ENCODE data around the gene KRTAP21-2. TPM values are rescaled to one million over a fixed set of nuclear protein-coding genes. Genes with fewer than 3 reads are reported as not detected.

Gene KRTAP21-2
- total RNA-seq, 1 experiment from 2014 or later = not detected

- Histone ChIP-seq H4K20me1 (ENCODE audit: control insufficient read depth, insufficient read depth, insufficient read length) (no peaks in the 10 kb centered on the region), H2AFZ (ENCODE audit: low read length) (no peak overlapping the region), H3K27ac (ENCODE audit: insufficient read length, low read depth, low read length) (no peak overlapping the region), H3K56ac (ENCODE audit: insufficient read length, low read depth, low read length) (no peak overlapping the region), H2BK5ac (ENCODE audit: insufficient read length, low read length) (no peak overlapping the region), H4K8ac (replicated peaks; ENCODE audit: insufficient read length, low read depth, low read length) (no peak overlapping the region), H3K23me2 (ENCODE audit: insufficient read length, low read depth, low read length, poor library complexity, severe bottlenecking) (no peaks in the 10 kb centered on the region), H4K5ac (ENCODE audit: insufficient read length, low read depth, low read length) (no peak overlapping the region), H3K4me2 (ENCODE audit: insufficient read depth, insufficient read length, low read length) (no peak overlapping the region), H2BK15ac (ENCODE audit: low read depth, low read length) (no peak overlapping the region), H3K23ac (ENCODE audit: insufficient read length, low read depth, low read length) (no peak overlapping the region), H2BK120ac (ENCODE audit: low read depth, low read length, poor library complexity, severe bottlenecking) (no peak overlapping the region), H2BK12ac (ENCODE audit: insufficient read length, low read depth, low read length) (no peak overlapping the region), H3K79me1 (ENCODE audit: insufficient read depth, low read depth, low read length, poor library complexity, severe bottlenecking) (no peaks in the 10 kb centered on the region), H3K79me2 (ENCODE audit: insufficient read depth, low read length) (no peaks in the 10 kb centered on the region), H3K4me1 (ENCODE audit: insufficient read depth, low read length) (no peaks in the 10 kb centered on the region), H3K9me3 (ENCODE audit: control insufficient read depth, low read depth, low read length) (no peaks in the 10 kb centered on the region), H3K14ac (ENCODE audit: insufficient read depth, low read length) (no peak overlapping the region), H3T11ph (ENCODE audit: low read length) (no peak overlapping the region), H3K4ac (ENCODE audit: low read depth, low read length) (no peak overlapping the region), H2AK5ac (ENCODE audit: insufficient read length, low read length) (no peak overlapping the region), H3K9ac (ENCODE audit: extremely low read depth, insufficient read length, low read length) (no peak overlapping the region), H3K27me3 (ENCODE audit: insufficient read depth, low read length) (no peaks in the 10 kb centered on the region), H2BK20ac (ENCODE audit: low read depth, low read length, poor library complexity, severe bottlenecking) (no peak overlapping the region), H4K91ac (ENCODE audit: insufficient read length, low read depth, low read length) (no peak overlapping the region), H3K18ac (ENCODE audit: insufficient read length, low read depth, low read length) (no peak overlapping the region)
- Mint-ChIP-seq H3K27me3 (ENCODE audit: low read depth) (peaks cover 1% of the 10 kb centered on the region; the same call in 1 of the 2 replicates), H3K36me3 (ENCODE audit: insufficient read depth in 1 of 3, low read depth in 3 of 3) (peaks cover 0 to 8% (median 0%) of the 10 kb centered on the region in 3 experiments; a peak in 3 of 7 replicates), H3K9me3 (peaks cover 3 to 16% of the 10 kb centered on the region in 2 experiments; a peak in 4 of 5 replicates), H3K27ac (no peak overlapping the region), H3K4me3 (no peak overlapping the region), H3K4me1 (no peaks in the 10 kb centered on the region)
- DNase-seq = no peak
- no peak for TF ChIP-seq CTCF (conservative IDR thresholded peaks at IDR 0.05)
Observed at GRCh38 chr21:30707409-30707808, 39.6 kb downstream of the KRTAP21-2 start.

Other genes with a start within 250 kb of the KRTAP21-2 start
- gene KRTAP19-5, start 245.1 kb downstream of the KRTAP21-2 start, total RNA-seq (2021) = not detected in 2 replicates
- not detected in 2 replicates for gene KRTAP19-6, start 205.4 kb downstream of the KRTAP21-2 start, total RNA-seq (2021)
- gene KRTAP19-7, start 185.9 kb downstream of the KRTAP21-2 start, total RNA-seq (2021) = not detected in 2 replicates
- not detected in 2 replicates for gene KRTAP22-2, start 156.9 kb downstream of the KRTAP21-2 start, total RNA-seq (2021)
- gene KRTAP6-3, start 154.8 kb downstream of the KRTAP21-2 start, total RNA-seq (2021) = not detected in 2 replicates
- not detected in 2 replicates for gene KRTAP6-2, start 148.4 kb downstream of the KRTAP21-2 start, total RNA-seq (2021)
- gene KRTAP22-1, start 146.2 kb downstream of the KRTAP21-2 start, total RNA-seq (2021) = not detected in 2 replicates
- gene KRTAP6-1, start 133.3 kb downstream of the KRTAP21-2 start, total RNA-seq (2021) = not detected in 2 replicates
- not detected in 2 replicates for gene KRTAP20-1, start 130.8 kb downstream of the KRTAP21-2 start, total RNA-seq (2021)
- gene KRTAP20-4, start 126.6 kb downstream of the KRTAP21-2 start, total RNA-seq (2021) = not detected in 2 replicates
- gene KRTAP20-2, start 112.1 kb downstream of the KRTAP21-2 start, total RNA-seq (2021) = not detected in 2 replicates
- not detected in 2 replicates for gene KRTAP20-3, start 104.4 kb downstream of the KRTAP21-2 start, total RNA-seq (2021)
- gene KRTAP21-3, start 28.5 kb downstream of the KRTAP21-2 start, total RNA-seq (2021) = not detected in 2 replicates
- not detected in 2 replicates for gene KRTAP21-1, start 8.2 kb upstream of the KRTAP21-2 start, total RNA-seq (2021)
- gene KRTAP8-1, start 66.0 kb upstream of the KRTAP21-2 start, total RNA-seq (2021) = not detected in 2 replicates
- not detected in 2 replicates for gene KRTAP7-1, start 82.5 kb upstream of the KRTAP21-2 start, total RNA-seq (2021)
- gene KRTAP11-1, start 134.3 kb upstream of the KRTAP21-2 start, total RNA-seq (2021) = not detected in 2 replicates